Activated CD8-positive, alpha-beta memory T cell treated with anti-CD3 and anti-CD28 coated beads for 4 hours (primary cell): ENCODE data around the gene MRPL32.

Experiments used
- DNase-seq, 2 donors: peaks; one replicate each; pipeline ENCODE4 v3.0.0-alpha.2; 2020; ENCODE audit warnings: low read depth in 2 of 2

The MRPL32 gene

GRCh38 chr7:42964849-42965805 lies 33.0 kb downstream of the MRPL32 start:
- no peak for DNase-seq

DNA sequence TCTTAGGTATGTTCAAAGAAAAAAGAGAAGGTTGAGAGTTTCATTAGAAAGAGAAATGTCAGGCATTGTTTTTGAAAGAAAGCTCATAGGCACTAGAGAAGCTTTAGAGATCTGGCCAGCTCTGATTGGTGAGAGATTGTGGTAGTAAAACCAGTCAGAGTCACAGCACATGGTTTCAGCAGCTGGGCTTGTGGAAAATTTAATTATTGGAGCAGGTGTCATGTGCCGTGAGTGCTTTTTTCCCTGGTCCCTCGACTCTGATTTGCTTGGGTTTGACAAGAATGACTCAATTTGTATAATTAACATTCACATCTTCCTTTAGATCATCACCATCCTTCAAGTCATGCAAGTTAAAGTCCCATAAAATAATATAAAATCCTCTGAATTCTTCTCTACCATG lies 35.2 kb downstream of the MRPL32 start:
- DNase-seq, result no peak

GRCh38 chr7:42972699-42973500 lies 40.7 kb downstream of the MRPL32 start:
- DNase-seq, result no peak

GRCh38 chr7:42976371-42976770 lies 44.2 kb downstream of the MRPL32 start:
- DNase-seq, result no peak

- no peak for DNase-seq
These were observed 46.3 kb downstream of the MRPL32 start for GRCh38 chr7:42978496-42978895.

DNA sequence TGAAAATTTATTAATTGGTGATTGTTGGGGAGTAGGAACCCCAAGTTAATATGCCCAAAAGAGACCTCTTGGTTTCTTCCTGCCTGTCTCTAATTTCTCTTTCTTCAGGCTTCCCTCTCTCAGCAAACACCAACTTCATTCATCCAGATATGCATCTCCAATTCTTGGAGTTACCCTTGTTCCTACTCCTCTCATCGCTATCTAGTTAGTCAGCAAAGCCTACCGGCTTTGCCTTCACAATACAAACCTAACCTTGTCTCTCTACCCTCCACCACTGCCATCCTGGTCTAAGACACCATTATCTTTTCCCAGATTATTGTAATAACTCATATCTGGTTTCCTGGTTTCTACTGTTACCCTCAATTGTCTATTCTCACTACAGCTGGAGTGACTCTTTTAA lies 47.9 kb downstream of the MRPL32 start:
- DNase-seq, result no peak

GRCh38 chr7:42980514-42980913 lies 48.3 kb downstream of the MRPL32 start:
- no peak for DNase-seq

DNA sequence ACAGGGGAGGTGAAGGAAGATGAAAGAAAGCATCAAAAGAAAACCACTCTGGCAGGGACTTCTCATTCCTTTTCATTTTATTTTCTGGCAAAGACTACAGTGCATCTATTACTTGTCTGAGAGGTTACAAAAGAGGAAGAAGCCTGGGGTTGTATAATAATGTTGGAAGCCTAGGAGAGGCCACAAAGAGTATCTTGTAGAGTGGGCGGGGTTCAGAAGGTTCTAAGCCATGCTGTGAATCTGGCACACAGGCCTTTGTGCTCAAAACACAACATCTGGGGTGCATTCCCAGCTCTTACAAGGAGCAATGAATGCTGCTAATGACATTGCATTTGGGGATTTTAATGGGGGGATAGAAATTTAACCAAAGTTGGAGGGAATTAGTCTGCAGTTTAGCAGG lies 49.4 kb downstream of the MRPL32 start:
- DNase-seq, result no peak

DNA sequence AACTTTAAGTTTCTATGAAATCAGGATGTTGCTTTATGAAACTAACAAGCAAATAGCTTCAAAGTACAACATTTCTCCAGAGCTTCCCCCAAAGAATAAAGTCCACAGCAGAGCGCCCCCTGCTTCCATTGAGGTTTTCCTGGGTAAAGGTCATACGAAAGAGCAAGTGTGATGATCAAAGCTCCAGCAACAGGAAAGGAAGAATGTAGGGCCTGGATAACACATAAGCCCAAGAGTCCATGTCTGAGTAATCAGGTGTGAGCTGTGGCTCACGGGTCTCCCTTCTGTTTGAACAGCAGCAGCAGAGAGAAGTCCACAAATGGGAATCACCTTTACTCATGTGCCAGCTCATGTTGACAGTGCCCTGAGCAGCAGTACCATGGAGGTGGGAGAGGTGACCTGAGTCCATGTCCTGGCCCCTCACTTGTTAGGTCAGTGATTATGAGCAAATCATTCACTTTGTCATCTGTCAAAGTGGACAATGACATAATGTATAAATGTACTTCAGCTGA lies 50.5 kb downstream of the MRPL32 start:
- no peak for DNase-seq

GRCh38 chr7:42984137-42984536 lies 52.0 kb downstream of the MRPL32 start:
- DNase-seq, result no peak

- DNase-seq, result no peak
These were observed 54.0 kb downstream of the MRPL32 start for GRCh38 chr7:42986213-42986612.

GRCh38 chr7:42986781-42987248 lies 54.6 kb downstream of the MRPL32 start:
- no peak for DNase-seq
